ENCODE data around the gene PRDX5. TPM values are rescaled to one million over a fixed set of nuclear protein-coding genes. Genes with fewer than 3 reads are reported as not detected.

PRDX5 gene
- total RNA-seq: 100 to 1,000 TPM; 159 to 512 (median 353) TPM
- long read RNA-seq, donor 1, transcript PRDX5-201 (6 exons, 893 nt): major isoform, 109 of 121 reads
- long read RNA-seq, donor 1, partial matches to known transcripts: 1 of 121 reads
- long read RNA-seq, donor 1, other reads (novel, unspliced or antisense): 7 of 121 reads
- long read RNA-seq, donor 2, transcript PRDX5-201 (6 exons, 893 nt): major isoform, 357 of 401 reads
- long read RNA-seq, donor 2, partial matches to known transcripts: 9 of 401 reads
- long read RNA-seq, donor 2, other reads (novel, unspliced or antisense): 29 of 401 reads

DNA sequence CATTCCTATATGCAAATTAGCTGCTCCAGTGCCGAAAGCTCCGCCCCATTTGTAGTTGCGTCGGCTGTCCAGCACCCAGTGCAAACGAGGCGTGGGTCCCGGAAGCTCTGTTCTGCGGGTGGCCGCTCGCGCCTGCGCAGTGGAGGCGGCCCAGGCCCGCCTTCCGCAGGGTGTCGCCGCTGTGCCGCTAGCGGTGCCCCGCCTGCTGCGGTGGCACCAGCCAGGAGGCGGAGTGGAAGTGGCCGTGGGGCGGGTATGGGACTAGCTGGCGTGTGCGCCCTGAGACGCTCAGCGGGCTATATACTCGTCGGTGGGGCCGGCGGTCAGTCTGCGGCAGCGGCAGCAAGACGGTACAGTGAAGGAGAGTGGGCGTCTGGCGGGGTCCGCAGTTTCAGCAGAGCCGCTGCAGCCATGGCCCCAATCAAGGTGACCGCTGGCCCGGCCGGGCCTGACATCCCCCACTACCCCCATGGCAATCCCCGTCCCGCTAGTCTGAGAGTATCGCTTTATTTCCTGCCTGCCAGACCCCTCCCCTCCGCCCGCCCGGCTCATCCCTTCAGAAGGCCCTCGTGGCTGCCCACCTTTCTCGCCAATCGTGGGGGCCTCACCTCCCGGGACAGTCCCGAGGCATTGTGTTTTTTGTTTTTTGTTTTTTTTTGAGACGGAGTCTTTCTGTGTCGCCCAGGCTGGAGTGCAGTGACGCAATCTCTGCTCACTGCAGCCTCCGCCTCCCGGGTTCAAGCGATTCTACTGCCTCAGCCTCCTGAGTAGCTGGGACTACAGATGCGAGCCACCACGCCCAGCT lies at the start of gene PRDX5:
TSS of gene PRDX5 (plus strand) at position 161 of the 805 bp plus-strand sequence. CDS start at position 256, 95 bp downstream.
- peak; percentile 33 for TF ChIP-seq CTCF (IDR thresholded peaks at IDR 0.05)
- H3K4me3 ChIP-seq: peak within 1 kb of the TSS; percentile 69
- intact Hi-C loops (cut with DNase I, micrococcal nuclease): no loop called here
- no peaks in the 10 kb centered on the region for H3K9me3 ChIP-seq
- peaks cover 6% of the 10 kb centered on the region for H3K36me3 ChIP-seq (ENCODE audit: low read depth)
- H3K4me1 ChIP-seq (ENCODE audit: low read depth): peaks cover 32% of the 10 kb centered on the region
- ATAC-seq (peak; percentile 79), DNase-seq (peak; percentile 95 to 99 (median 98))

DNA sequence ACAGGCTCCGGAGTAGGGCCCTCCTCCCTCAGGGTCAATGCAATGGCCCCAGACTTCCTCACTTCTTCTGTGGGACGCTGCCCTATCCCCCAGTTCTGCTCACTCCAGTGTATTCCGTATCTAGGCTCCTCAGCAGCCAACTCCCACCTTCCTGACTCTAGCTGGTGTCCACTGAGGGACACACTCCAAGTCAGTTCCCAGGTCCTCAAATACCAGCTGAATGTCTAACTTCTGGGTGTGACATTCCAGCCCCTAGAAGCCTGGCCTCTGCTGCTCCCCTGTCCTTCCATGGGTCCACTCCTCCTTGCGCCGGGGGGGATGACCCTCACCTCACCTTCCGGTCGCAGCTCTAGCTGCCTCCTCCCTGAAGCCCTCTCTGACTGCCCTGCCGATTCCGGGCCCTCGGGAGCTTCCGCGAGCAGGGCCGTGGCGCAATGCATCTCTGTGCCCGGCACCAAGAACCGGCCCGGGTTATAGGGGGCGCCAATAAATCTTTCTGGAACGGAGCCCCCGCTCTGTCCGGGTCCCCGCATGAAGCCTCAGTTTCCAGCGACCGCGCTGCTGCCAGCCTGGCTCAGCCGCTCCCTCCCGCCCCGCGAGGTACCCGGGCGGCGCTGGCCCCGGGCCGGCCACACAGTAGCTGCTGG lies 48.9 kb upstream of the PRDX5 start:
- H3K36me3 ChIP-seq (ENCODE audit: low read depth): peaks cover 4% of the 10 kb centered on the region

GRCh38 chr11:64269540-64270220 lies 48.2 kb upstream of the PRDX5 start:
- DNase-seq (peak; percentile 97 to 98 (median 98)), ATAC-seq (peak; percentile 81)
- intact Hi-C loops (cut with DNase I, micrococcal nuclease): no loop called here
- H3K36me3 ChIP-seq (ENCODE audit: low read depth): peaks cover 4% of the 10 kb centered on the region
- H3K4me3 ChIP-seq: peak overlapping the region; percentile 46
- no peaks in the 10 kb centered on the region for H3K9me3 ChIP-seq
- peaks cover 35% of the 10 kb centered on the region for H3K4me1 ChIP-seq (ENCODE audit: low read depth)
- no peak for TF ChIP-seq CTCF (IDR thresholded peaks at IDR 0.05)

More for the DNA sequence above, 48.9 kb upstream of the PRDX5 start:
- intact Hi-C loops (cut with DNase I, micrococcal nuclease): no loop called here
- ATAC-seq (peak; percentile 21), DNase-seq (peak; percentile 74 to 87 (median 83))
- Histone ChIP-seq H3K4me1 (ENCODE audit: low read depth) (peaks cover 32% of the 10 kb centered on the region), H3K4me3 (peak overlapping the region; percentile 46), H3K9me3 (no peaks in the 10 kb centered on the region)
- TF ChIP-seq CTCF (IDR thresholded peaks at IDR 0.05): no peak

- no peak overlapping the region for H3K4me3 ChIP-seq
- intact Hi-C loops (cut with DNase I, micrococcal nuclease): no loop called here
- peaks cover 33% of the 10 kb centered on the region for H3K4me1 ChIP-seq (ENCODE audit: low read depth)
- peak in 1 of 3 donors; percentile 47 for DNase-seq
- H3K36me3 ChIP-seq (ENCODE audit: low read depth): no peaks in the 10 kb centered on the region
- no peak for ATAC-seq
- H3K9me3 ChIP-seq: no peaks in the 10 kb centered on the region
- no peak for TF ChIP-seq CTCF (IDR thresholded peaks at IDR 0.05)
Observed at GRCh38 chr11:64275031-64275800, 42.7 kb upstream of the PRDX5 start.
